Vagina (tissue), 2 donors: ENCODE data around the gene ACVR2B. TPM values are rescaled to one million over a fixed set of nuclear protein-coding genes. Genes with fewer than 3 reads are reported as not detected.
A peak's percentile ranks its signal among the peaks of the same experiment; 100 is the strongest.

Source experiments
- DNase-seq, 2 donors: peaks; one replicate each; pipeline ENCODE4 v3.0.0-alpha.2; 2017; ENCODE audit errors: extremely low spot score in 2 of 2
- H3K27ac ChIP-seq: fragments of 200-600 bp; sonication (generic); one replicate; pipeline ENCODE4 v1.5.1; 2019
- H3K27me3 ChIP-seq: fragments of 200-600 bp; sonication (generic); one replicate; pipeline ENCODE4 v1.5.1; 2019
- H3K36me3 ChIP-seq, 2 donors: fragments of 200-600 bp; sonication (generic); one replicate each; pipeline ENCODE4 v1.5.1; 2017 to 2019
- H3K4me1 ChIP-seq: fragments of 200-600 bp; sonication (generic); one replicate; pipeline ENCODE4 v1.5.1; 2019
- H3K4me3 ChIP-seq, 2 donors: fragments of 200-600 bp; sonication (generic); 1 replicate in 1 of 2; 2 replicates in 1 of 2; pipeline ENCODE4 v1.5.1; 2016 to 2019
- H3K9me3 ChIP-seq: fragments of 200-600 bp; sonication (generic); one replicate; pipeline ENCODE4 v1.5.1; 2019
- CTCF ChIP-seq, 3 experiments: fragments of 450-650 bp in 2 of 3; fragments of 200-600 bp in 1 of 3; sonication (generic) in 1 of 3; IDR thresholded peaks; one replicate each; pipeline ENCODE4 v1.5.1; 2017 to 2019; ENCODE audit warnings: antibody characterized with exemption in 3 of 3, mild to moderate bottlenecking in 2 of 3, moderate library complexity in 2 of 3
- POLR2A ChIP-seq, 2 donors: fragments of 450-650 bp; IDR thresholded peaks; one replicate each; pipeline ENCODE4 v1.6.1; 2017; ENCODE audit warnings: antibody characterized with exemption in 2 of 2, mild to moderate bottlenecking in 2 of 2, moderate library complexity in 2 of 2
- POLR2AphosphoS5 ChIP-seq, 2 donors: sonication (generic); formaldehyde crosslinking; IDR thresholded peaks; one replicate each; pipeline ENCODE4 v1.9.0; 2017; ENCODE audit warnings: antibody characterized with exemption in 2 of 2, mild to moderate bottlenecking in 2 of 2, low read depth in 1 of 2; ENCODE audit not compliant: insufficient read depth in 1 of 2
- intact Hi-C: fragments of 100-400 bp; cut with DNase I; formaldehyde crosslinking; loops from one replicate; pipeline ENCODE4 v1.15.1; 2023
- total RNA-seq: library from RNA; depleted of rRNA; stranded (reverse); fragments of >200 nt; gene quantifications from one replicate; pipeline ENCODE4 v1.2.3, GENCODE V29; 2016

The ACVR2B gene
- total RNA-seq, 1 donor from 2014 or later: 3.7 TPM

- Histone ChIP-seq H3K36me3 (peaks cover 0 to 49% of the 10 kb centered on the region in 2 donors), H3K27ac (no peak overlapping the region), H3K27me3 (no peaks in the 10 kb centered on the region), H3K9me3 (no peaks in the 10 kb centered on the region), H3K4me1 (no peaks in the 10 kb centered on the region), H3K4me3 (no peak overlapping the region)
- DNase-seq: no peak
- TF ChIP-seq POLR2AphosphoS5 (IDR thresholded peaks at IDR 0.05; ENCODE audit: insufficient read depth in 1 of 2, low read depth in 1 of 2): no peak
- TF ChIP-seq CTCF (IDR thresholded peaks at IDR 0.05): no peak
- no peak for TF ChIP-seq POLR2A (IDR thresholded peaks at IDR 0.05)
- intact Hi-C loops: loop anchor here (5.0 kb wide), 1 partner anchor 133 kb away; the partner anchor contains the start of gene XYLB
Measured at GRCh38 chr3:38480093-38480445, 26.4 kb downstream of the ACVR2B start.

GRCh38 chr3:38480930-38481329 lies 27.2 kb downstream of the ACVR2B start:
- Histone ChIP-seq H3K27me3 (no peaks in the 10 kb centered on the region), H3K9me3 (no peaks in the 10 kb centered on the region), H3K4me1 (no peaks in the 10 kb centered on the region), H3K27ac (no peak overlapping the region), H3K4me3 (no peak overlapping the region), H3K36me3 (peaks cover 0 to 53% of the 10 kb centered on the region in 2 donors)
- TF ChIP-seq POLR2A (IDR thresholded peaks at IDR 0.05) (no peak), POLR2AphosphoS5 (IDR thresholded peaks at IDR 0.05; ENCODE audit: insufficient read depth in 1 of 2, low read depth in 1 of 2) (no peak), CTCF (IDR thresholded peaks at IDR 0.05) (no peak)
- peak in 1 of 2 donors; percentile 56 for DNase-seq
- intact Hi-C loops: loop anchor here (5.0 kb wide), 1 partner anchor 134 kb away; the partner anchor contains the start of gene XYLB

GRCh38 chr3:38482951-38483350 lies 29.3 kb downstream of the ACVR2B start:
- H3K4me3 ChIP-seq: no peak overlapping the region
- H3K27me3 ChIP-seq: no peaks in the 10 kb centered on the region
- intact Hi-C loops: loop anchor here (5.0 kb wide), 1 partner anchor 136 kb away; the partner anchor contains the start of gene XYLB
- TF ChIP-seq POLR2AphosphoS5 (IDR thresholded peaks at IDR 0.05; ENCODE audit: insufficient read depth in 1 of 2, low read depth in 1 of 2) (no peak), POLR2A (IDR thresholded peaks at IDR 0.05) (no peak), CTCF (IDR thresholded peaks at IDR 0.05) (no peak)
- H3K4me1 ChIP-seq: no peaks in the 10 kb centered on the region
- H3K36me3 ChIP-seq: peaks cover 0 to 53% of the 10 kb centered on the region in 2 donors
- DNase-seq: no peak
- no peaks in the 10 kb centered on the region for H3K9me3 ChIP-seq
- no peak overlapping the region for H3K27ac ChIP-seq

GRCh38 chr3:38487323-38487722 lies 33.6 kb downstream of the ACVR2B start:
- no peak for DNase-seq
- Histone ChIP-seq H3K36me3 (peaks cover 0 to 31% of the 10 kb centered on the region in 2 donors), H3K27ac (no peak overlapping the region), H3K4me1 (peaks cover 19% of the 10 kb centered on the region), H3K27me3 (no peaks in the 10 kb centered on the region), H3K4me3 (no peak overlapping the region), H3K9me3 (no peaks in the 10 kb centered on the region)
- intact Hi-C loops: no loop called here
- TF ChIP-seq POLR2A (IDR thresholded peaks at IDR 0.05): no peak
- no peak for TF ChIP-seq CTCF (IDR thresholded peaks at IDR 0.05)
- no peak for TF ChIP-seq POLR2AphosphoS5 (IDR thresholded peaks at IDR 0.05; ENCODE audit: insufficient read depth in 1 of 2, low read depth in 1 of 2)

- Histone ChIP-seq H3K9me3 (no peaks in the 10 kb centered on the region), H3K27ac (no peak overlapping the region), H3K27me3 (no peaks in the 10 kb centered on the region), H3K4me3 (no peak overlapping the region), H3K36me3 (peaks cover 0 to 15% of the 10 kb centered on the region in 2 donors), H3K4me1 (peaks cover 19% of the 10 kb centered on the region)
- DNase-seq: no peak
- intact Hi-C loops: no loop called here
- TF ChIP-seq CTCF (IDR thresholded peaks at IDR 0.05) (no peak), POLR2A (IDR thresholded peaks at IDR 0.05) (no peak), POLR2AphosphoS5 (IDR thresholded peaks at IDR 0.05; ENCODE audit: insufficient read depth in 1 of 2, low read depth in 1 of 2) (no peak)
Measured at GRCh38 chr3:38488949-38489348, 35.3 kb downstream of the ACVR2B start.
